HG02884 (cell line): ENCODE measurements around the gene TPD52L1.
"Not testable (repeated sequence)": the region's sequence is repeated elsewhere in the genome, so short reads cannot be mapped to it uniquely, and the experiment has no call there.

Experiments
- ATAC-seq: cut with Tn5 transposase; IDR thresholded peaks from one replicate; pipeline ENCODE4 v1.9.1; 2021; ENCODE audit warnings: mild to moderate bottlenecking, moderate library complexity; ENCODE audit not compliant: unreplicated experiment

TPD52L1 gene

DNA sequence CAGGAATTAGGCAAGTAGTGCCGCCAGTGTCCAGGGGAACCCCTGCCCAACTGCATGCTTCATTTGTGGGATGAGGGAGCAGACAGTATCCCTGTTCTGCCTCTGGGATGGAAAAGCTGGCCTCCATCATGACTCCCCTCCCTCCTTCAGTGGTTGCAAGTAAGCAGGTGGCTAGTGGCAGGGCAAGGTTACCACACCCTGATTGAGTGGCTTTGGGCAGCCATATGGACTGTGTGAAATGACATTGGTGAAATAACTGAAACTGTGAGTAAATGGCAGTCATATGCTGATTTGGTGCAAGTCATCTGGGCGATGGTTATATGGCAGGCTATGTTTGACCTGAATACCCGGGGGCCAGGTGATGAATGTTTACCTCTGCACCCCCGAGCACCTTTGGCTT, 115.2 kb downstream of the TPD52L1 start:
- no peak for ATAC-seq

- no peak for ATAC-seq
These were observed 115.9 kb downstream of the TPD52L1 start for GRCh38 chr6:125269328-125269985.

DNA sequence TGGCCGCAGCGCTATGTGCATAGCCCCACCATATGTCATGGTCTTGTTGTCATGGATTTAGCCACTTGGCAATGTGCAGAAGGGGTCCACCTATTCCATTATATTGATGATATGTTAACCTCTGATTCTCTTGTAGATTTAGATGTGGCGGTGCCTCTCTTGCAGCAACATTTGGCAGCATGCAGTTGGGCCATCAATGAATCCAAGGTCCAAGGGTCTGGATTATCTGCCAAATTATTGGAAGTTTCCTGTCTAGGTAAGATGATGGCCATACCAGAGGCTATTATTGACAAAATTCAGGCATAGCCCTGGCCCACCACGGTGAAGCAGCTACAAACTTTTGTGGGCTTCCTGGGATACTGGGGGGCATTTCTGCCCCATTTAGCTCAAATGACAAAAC, 116.8 kb downstream of the TPD52L1 start:
- no peak for ATAC-seq

DNA sequence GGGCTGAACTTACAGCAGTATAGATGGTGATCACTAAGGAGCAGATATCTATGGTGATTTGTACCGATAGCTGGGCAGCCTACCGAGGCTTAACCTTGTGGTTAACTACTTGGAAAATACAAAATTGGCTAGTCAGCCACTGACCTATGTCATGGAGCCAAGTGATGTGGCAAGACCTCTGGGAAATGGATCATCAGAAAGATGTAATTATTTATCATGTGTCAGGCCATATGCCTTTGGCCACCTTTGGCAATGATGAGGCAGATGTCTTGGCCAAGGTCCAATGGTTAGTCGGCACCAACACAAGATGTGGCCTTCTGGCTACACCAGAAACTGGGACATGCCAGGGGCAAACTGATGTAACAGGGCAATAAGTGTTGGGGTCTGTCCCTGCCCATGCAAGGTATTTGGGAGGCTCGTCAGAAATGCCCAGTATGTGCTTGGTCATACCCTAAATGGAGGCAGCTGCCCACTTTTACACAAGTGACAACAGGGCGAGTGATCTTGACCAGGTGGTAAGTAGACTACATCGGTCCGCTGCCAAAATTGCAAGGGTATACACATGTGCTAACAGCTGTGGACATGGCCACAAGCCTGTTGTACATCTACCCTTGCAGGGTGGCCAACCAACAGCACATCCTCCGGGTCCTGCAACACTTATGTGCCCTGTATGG, 118.0 kb downstream of the TPD52L1 start:
- ATAC-seq, result no peak

- no peak for ATAC-seq
These were observed 119.7 kb downstream of the TPD52L1 start for GRCh38 chr6:125273251-125273650.

- ATAC-seq, result no peak
These were observed 120.4 kb downstream of the TPD52L1 start for GRCh38 chr6:125273965-125274364.

- ATAC-seq, result no peak
These were observed 121.4 kb downstream of the TPD52L1 start for GRCh38 chr6:125274935-125275334.

DNA sequence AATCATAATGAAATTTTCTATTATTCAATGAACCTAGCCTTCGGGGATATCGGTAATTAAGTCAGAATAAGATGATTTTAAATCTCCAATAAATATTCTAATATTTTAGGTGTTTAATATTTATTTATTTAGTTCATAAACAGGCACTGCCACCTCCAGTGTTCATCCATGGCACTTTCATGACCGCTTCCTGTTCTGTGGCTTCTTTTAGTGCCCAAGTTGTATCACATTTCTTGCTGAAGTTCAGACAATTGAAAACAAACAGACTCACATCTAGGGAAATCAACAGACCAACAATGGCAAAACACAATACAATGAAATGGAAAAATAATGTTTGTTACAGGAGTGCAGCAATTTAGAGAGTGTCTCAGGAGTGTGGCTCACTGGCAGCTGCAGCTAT, 122.2 kb downstream of the TPD52L1 start:
- ATAC-seq, result no peak

- ATAC-seq, result no peak
These were observed 124.3 kb downstream of the TPD52L1 start for GRCh38 chr6:125277838-125278237.

DNA sequence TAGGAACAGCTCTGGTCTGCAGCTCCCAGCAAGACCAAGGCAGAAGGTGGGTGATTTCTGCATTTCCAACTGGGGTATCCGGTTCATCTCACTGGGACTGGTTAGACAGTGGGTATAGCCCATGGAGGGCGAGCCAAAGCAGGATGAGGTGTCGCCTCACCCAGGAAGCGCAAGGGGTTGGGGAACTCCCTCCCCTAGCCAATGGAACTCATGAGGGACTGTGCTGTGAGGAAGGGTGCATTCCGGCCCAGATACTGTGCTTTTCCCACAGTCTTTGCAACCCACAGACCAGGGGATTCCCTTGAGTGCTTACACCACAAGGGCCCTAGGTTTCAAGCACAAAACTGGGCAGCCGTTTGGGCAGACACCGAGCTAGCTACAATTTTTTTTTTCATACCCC, 126.4 kb downstream of the TPD52L1 start:
- ATAC-seq, result no peak

- not testable (repeated sequence) for ATAC-seq
These were observed 126.9 kb downstream of the TPD52L1 start for GRCh38 chr6:125280370-125281035.

DNA sequence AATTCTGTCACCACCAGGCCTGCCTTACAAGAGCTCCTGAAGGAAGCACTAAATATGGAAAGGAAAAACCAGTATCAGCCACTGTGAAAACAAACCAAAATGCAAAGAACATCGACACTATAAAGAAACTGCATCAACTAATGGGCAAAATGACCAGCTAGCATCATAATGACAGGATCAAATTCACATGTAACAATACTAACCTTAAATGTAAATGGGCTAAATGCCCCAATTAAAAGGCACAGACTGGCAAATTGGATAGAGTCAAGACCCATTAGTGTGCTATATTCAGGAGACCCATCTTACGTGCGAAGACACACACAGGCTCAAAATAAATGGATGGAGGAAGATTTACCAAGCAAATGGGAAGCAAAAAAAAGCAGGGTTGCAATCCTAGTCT, 128.9 kb downstream of the TPD52L1 start:
- ATAC-seq, result not testable (repeated sequence)

DNA sequence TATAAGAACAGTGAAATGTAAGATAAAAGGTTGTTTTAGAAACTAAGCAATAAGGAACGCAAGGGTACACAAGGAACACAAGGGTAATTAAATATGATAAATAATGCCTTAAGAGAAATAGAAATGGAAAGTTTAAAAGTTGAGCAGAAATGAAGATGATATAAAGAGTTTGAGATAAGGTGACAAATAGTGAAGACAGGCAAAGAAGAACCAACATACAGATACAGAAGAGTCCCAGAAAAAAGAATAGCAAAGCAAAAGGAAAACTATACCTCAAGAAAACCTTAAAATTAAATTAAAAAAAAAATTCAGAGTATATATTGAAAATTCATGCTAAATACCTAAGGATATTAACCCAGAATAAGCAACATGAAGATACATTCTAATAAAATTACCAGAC, 131.8 kb downstream of the TPD52L1 start:
- no peak for ATAC-seq

DNA sequence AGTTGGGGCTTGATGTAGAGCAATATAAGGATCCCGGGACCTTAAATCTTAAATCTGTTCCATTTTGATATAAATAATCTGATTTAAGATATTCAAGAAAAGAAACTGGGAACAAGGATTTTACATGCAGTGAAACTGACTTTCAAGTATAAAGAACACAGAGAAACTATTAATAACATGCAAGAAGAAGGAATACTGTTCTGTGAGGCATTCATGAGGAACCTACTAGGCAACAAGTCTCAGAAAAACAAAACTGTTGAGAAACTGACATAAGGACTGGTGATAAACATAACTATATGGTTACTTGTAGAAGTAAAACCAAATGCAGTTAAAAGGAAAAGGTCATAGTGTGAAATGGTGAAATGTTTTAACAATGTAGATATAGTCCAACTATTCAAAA, 132.4 kb downstream of the TPD52L1 start:
- no peak for ATAC-seq

DNA sequence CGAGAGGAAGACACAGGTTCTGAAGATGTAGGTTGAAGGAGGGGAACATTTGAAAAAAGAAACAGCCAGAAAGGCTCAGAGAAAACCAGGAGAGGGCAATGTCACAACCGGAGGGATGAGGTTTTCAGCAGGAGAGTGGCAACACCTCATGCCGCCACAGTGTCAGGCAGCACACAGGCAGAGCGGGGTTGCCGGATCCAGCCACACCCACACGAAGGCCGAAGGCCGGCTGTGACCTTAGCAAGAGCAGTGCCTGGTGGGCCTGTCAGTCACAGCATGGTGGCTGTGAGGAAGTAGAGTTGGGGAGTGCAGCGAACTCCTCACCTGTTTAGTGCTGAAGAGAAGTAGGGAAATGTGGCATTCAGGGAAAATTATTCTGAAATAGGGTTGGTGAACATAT, 134.1 kb downstream of the TPD52L1 start:
- no peak for ATAC-seq

DNA sequence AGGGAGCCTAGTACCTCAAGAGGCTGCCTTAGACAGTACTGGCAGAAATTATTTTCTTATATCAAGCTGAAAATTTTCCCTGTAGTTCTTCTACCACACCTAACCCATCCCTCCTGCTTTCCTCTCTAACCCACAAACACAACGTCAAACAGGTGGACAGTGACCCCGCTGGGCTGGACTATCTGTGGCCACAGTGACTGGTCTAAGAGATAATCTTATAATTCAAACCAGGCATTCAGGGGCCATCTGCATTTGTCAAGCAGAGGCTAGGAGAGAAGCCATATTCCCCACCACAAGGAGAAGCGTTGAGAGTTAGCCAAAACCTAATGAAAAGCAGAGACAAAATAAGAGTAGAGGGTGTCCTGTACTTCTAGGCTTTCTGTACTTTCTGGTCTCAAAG, 140.0 kb downstream of the TPD52L1 start:
- no peak for ATAC-seq

DNA sequence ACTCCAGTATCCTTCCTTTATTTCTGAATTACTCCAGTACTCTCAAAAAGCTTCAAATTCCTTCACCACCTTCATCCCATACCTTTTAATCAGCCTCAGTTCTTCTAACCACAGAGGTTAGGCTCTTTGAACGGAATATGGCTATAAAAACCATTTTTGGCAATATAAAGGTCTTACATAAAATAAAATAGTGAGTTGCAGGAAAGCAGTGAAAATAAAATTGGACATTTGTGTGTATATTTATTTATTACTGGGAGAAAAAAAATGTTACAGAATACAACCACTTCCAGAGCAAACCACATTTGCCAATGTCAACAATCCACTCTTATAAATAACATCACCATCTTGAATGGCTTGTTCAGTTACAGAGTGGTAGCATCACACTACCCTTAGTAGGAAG, 140.5 kb downstream of the TPD52L1 start:
- no peak for ATAC-seq

DNA sequence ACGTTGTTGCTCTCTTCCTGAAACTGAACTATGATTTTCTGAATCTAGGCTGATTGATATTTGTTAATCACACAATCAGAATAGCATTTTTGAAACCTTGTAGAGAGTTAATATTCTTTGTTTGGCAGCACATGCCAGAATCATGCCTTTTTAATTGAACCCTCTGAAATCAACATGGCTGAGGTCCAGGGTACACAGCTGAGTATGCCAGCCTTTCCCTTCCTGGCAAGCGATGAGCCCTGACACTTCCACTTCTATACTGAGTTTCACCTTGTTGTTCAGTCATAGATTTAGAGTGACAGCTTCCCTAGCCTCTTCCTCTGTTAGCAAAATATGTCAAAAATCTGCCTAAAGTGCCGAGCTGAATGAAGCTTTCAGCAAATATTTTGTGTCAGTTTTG, 141.4 kb downstream of the TPD52L1 start:
- no peak for ATAC-seq

DNA sequence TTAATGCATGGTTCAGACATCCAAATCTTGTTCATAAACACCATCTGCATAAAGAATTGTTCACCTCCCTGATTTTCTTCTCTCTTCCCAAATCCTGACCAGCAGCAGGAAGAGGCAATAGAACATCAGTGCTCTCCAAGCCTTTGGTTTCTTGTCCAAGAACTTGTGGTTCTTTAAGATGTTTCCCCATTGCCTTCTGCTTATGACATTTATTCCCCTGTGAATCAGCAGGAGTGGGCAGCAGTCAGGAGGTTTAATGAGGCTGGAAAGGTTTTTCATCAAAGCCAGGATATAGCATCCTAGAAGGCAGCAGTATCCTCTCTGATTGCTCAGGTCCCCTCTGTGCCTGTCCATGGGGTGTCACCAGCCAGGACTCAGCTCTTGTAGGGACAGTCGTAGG, 142.9 kb downstream of the TPD52L1 start:
- ATAC-seq, result no peak

- no peak for ATAC-seq
These were observed 145.7 kb downstream of the TPD52L1 start for GRCh38 chr6:125299257-125299656.

- no peak for ATAC-seq
These were observed 147.4 kb downstream of the TPD52L1 start for GRCh38 chr6:125300992-125301434.
